Effector memory CD4-positive, alpha-beta T cell (primary cell): ENCODE results near the gene RIN2.
"Not testable (repeated sequence)": the region's sequence is repeated elsewhere in the genome, so short reads cannot be mapped to it uniquely, and the experiment has no call there.

Experiments used
- DNase-seq, 3 donors: peaks; one replicate each; pipeline ENCODE4 v3.0.0-alpha.2; 2020
- H3K27ac ChIP-seq: 2 replicates; pipeline ENCODE4 v1.7.0; 2013; ENCODE audit warnings: mild to moderate bottlenecking, low read length, moderate library complexity; ENCODE audit not compliant: insufficient read depth, poor library complexity, severe bottlenecking
- H3K27me3 ChIP-seq: replicated peaks from 2 replicates; pipeline ENCODE4 v1.7.0; 2013; ENCODE audit warnings: mild to moderate bottlenecking, low read length; ENCODE audit not compliant: insufficient read depth, control insufficient read depth, poor library complexity, severe bottlenecking
- H3K36me3 ChIP-seq: 2 replicates; pipeline ENCODE4 v1.7.0; 2013; ENCODE audit warnings: mild to moderate bottlenecking, low read length, moderate library complexity; ENCODE audit not compliant: control insufficient read depth, insufficient read depth
- H3K4me1 ChIP-seq: 2 replicates; pipeline ENCODE4 v1.7.0; 2013; ENCODE audit warnings: low read length, mild to moderate bottlenecking; ENCODE audit not compliant: control insufficient read depth, insufficient read depth, poor library complexity, severe bottlenecking
- H3K4me3 ChIP-seq: 2 replicates; pipeline ENCODE4 v1.7.0; 2013; ENCODE audit warnings: low read length, low read depth, mild to moderate bottlenecking; ENCODE audit not compliant: insufficient read depth, poor library complexity, severe bottlenecking
- H3K9me3 ChIP-seq: 2 replicates; pipeline ENCODE4 v1.7.0; 2013; ENCODE audit warnings: mild to moderate bottlenecking, low read length, moderate library complexity; ENCODE audit not compliant: control insufficient read depth

The RIN2 gene

DNA sequence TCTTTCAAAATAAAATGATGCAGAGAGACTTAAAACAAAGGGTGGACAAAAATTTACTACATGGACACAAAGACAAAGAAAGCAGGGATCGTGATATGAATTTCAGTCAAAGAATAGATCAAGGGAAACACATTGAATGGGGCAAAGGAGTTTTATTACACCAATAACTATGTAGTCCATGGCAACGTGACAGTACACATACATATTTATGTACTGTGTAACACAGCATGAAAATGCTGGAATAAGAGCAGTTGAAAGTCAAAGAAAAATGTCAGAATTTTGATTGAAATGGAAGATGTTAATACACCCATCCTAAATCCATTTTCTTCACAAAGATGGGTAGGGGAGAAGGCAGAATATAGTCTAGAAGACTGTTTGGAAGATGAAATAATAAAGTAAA is 9.4 kb upstream of the RIN2 start:
- H3K27me3 ChIP-seq, result no peaks in the 10 kb centered on the region
- H3K4me3 ChIP-seq, result no peak overlapping the region
- H3K9me3 ChIP-seq, result no peaks in the 10 kb centered on the region
- no peaks in the 10 kb centered on the region for H3K36me3 ChIP-seq
- no peak overlapping the region for H3K27ac ChIP-seq
- no peaks in the 10 kb centered on the region for H3K4me1 ChIP-seq
- DNase-seq, result no peak

DNA sequence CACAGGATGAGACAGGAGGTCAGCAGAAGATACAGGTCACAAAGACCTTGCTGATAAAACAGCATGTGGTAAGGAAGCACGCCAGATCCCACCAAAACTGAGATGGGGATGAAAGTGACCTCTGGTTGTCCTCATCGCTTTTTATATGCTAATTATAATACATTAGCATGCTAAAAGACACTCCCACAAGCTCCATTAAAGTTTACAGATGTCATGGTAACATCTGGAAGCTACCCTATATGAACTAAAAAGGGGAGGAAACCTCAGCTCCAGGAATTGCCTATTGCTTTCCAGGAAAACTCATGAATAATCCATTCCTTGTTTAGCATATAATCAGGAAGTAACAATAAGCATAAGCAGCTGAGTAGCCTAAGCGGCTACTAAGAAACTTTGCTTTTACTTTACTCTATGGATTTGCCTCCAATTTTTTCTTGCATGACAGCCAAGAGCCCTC is 8.4 kb upstream of the RIN2 start:
- Histone ChIP-seq H3K36me3 (no peaks in the 10 kb centered on the region), H3K27me3 (no peaks in the 10 kb centered on the region), H3K27ac (no peak overlapping the region), H3K9me3 (no peaks in the 10 kb centered on the region), H3K4me1 (no peaks in the 10 kb centered on the region), H3K4me3 (no peak overlapping the region)
- DNase-seq, result no peak

- Histone ChIP-seq H3K9me3 (no peaks in the 10 kb centered on the region), H3K4me3 (no peak overlapping the region), H3K27ac (no peak overlapping the region), H3K4me1 (no peaks in the 10 kb centered on the region), H3K36me3 (no peaks in the 10 kb centered on the region), H3K27me3 (no peaks in the 10 kb centered on the region)
- DNase-seq, result no peak
Measured at GRCh38 chr20:19750101-19750606, 7.9 kb upstream of the RIN2 start.

DNA sequence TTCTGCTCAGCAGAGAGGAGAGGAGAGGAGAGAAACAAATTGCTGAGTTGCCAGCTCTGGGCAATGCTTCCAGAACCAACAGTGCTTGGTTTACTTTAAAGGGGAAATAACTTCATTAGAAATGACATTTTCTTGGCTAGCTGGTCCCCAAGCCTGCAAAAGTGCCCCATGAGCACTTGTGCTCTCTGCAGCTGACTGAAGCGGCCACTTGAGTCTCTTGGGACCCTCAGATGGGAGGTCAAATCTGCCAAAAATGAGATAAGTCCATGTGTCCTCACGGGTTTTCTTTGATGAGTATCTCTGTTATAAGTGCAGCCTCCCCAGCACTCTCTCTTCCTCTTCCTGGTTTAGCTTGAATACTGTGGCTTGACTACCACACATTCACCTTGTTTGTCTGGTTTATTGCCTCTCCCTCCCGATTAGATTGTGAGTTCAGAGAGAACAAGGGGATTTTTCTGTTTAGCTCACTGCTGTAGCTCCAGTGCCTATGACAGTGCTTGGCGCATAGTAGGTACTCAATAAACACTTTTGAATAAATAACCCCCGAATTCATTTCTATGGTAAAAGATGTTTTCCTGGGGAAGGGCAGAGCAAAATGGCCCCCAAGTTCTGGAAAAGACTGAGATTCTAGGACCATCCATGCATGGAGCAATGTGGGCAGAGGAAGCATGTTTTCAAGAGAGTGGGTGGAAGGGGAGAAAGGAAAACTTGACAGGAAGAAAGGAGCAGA is 7.0 kb upstream of the RIN2 start:
- Histone ChIP-seq H3K27me3 (no peaks in the 10 kb centered on the region), H3K4me3 (no peak overlapping the region), H3K27ac (no peak overlapping the region), H3K9me3 (no peaks in the 10 kb centered on the region), H3K36me3 (no peaks in the 10 kb centered on the region), H3K4me1 (no peaks in the 10 kb centered on the region)
- DNase-seq, result no peak

- H3K4me3 ChIP-seq, H3K9me3 ChIP-seq, DNase-seq, H3K27me3 ChIP-seq, H3K36me3 ChIP-seq, H3K27ac ChIP-seq, H3K4me1 ChIP-seq: not testable (repeated sequence)
Measured at GRCh38 chr20:19754201-19754600, 3.9 kb upstream of the RIN2 start.

DNA sequence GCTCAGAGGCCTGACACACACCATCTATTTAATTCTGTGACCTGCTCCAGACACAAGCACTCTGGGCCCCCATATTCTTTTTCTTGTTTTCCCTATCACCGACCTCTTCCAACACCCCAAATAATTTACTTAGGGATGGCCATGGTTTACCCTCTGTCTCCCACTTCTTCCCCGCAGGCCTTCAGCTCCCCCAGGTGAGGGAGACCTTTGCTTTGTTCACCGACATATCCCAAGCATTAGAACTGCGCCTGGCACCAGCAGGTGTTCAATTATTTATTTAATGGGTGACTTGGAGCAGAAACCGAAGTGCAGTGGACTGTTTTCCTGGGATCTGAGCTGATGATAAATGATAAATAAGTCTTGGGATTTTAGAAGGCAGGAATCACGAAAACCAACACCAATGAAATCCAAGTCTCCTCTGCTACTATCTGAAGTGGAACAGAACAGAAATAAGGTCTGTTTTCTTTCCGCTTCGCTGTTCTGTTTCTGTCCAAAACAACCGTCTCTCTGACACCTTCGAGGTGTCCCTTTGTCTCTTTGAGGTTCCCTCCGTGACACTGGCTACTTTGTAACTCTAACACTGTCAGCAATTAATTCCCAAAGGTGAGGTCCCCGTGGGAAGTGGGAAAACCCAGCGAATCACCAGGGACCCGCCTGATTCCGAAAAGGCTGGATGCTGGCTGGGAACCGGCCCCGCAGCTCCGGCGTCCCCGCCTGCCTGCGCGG is 1.1 kb upstream of the RIN2 start:
- H3K27me3 ChIP-seq, result no peaks in the 10 kb centered on the region
- H3K27ac ChIP-seq, result no peak overlapping the region
- no peak overlapping the region for H3K4me3 ChIP-seq
- H3K9me3 ChIP-seq, result no peaks in the 10 kb centered on the region
- no peaks in the 10 kb centered on the region for H3K4me1 ChIP-seq
- H3K36me3 ChIP-seq, result no peaks in the 10 kb centered on the region
- DNase-seq, result no peak

GRCh38 chr20:19757487-19758132 is 448 bp upstream of the RIN2 start:
- H3K36me3 ChIP-seq, result no peaks in the 10 kb centered on the region
- no peak for DNase-seq
- H3K4me1 ChIP-seq, result no peaks in the 10 kb centered on the region
- no peaks in the 10 kb centered on the region for H3K27me3 ChIP-seq
- peak overlapping the region; percentile 25 for H3K4me3 ChIP-seq
- no peak overlapping the region for H3K27ac ChIP-seq
- H3K9me3 ChIP-seq, result no peaks in the 10 kb centered on the region

DNA sequence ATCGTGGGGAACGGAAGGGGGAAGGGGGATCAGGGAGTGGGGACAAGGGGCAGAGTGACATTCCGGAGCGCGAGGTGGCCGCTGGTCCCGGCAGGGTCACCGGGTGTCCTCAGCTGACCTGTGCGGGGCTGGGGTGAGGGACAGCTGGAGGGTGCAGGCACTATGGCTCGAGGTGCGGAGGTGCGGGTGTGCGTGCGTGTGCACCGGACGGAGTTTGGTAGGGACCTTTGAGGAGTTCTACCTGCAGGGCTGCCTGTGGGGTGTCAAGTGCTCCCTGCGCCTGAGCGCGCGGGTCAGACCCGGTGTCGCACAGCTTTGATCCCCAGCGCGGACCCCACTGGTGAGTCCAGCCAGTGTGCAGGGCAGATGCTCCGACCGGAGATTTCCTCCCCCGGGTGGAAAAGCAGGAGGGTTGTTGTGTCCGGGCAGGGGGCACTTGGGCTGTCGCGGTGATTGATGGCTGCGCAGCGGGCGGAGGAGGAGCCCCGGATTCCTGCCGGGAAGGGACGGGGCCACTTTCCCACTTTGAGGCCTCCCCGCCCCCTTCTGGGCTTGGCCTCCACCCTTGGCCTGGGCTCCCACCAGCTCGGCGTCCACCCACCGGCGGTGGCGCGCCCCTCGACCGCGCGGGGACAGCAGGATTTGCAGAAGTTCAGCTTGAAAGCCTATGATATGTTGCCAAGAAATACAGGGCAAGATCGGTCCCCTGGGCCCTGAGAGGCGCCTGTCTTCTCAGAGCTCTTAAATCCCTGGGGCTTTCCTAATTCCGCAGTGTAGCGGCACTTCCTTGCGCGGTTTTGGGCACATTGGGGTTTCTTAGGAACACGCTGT is 658 bp downstream of the RIN2 start:
- DNase-seq, result no peak
- Histone ChIP-seq H3K27ac (no peak overlapping the region), H3K27me3 (no peaks in the 10 kb centered on the region), H3K9me3 (no peaks in the 10 kb centered on the region), H3K4me1 (no peaks in the 10 kb centered on the region), H3K4me3 (peak overlapping the region; percentile 25), H3K36me3 (no peaks in the 10 kb centered on the region)

DNA sequence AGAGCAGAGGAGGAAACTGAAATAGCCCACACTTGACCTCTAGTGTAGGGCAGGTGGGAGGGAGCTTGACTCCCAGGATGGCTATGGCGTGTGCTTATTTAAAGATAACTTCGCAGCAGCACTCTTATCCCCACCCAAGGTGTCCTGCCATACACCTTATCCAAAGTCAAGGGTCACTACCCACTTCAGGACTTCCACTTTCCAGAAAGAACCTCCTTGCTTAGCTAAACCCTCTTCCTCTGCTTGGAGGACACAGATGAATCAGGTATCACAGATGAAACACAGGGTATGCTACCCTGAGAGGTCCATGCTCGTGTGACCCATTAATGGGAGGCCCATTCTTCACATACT is 2.3 kb downstream of the RIN2 start:
- H3K4me1 ChIP-seq, result no peaks in the 10 kb centered on the region
- no peaks in the 10 kb centered on the region for H3K9me3 ChIP-seq
- no peak overlapping the region for H3K27ac ChIP-seq
- no peaks in the 10 kb centered on the region for H3K36me3 ChIP-seq
- H3K27me3 ChIP-seq, result no peaks in the 10 kb centered on the region
- no peak for DNase-seq
- no peak overlapping the region for H3K4me3 ChIP-seq
